ENCODE data around the gene TRPC6. TPM values are rescaled to one million over a fixed set of nuclear protein-coding genes. Genes with fewer than 3 reads are reported as not detected.

TRPC6 gene
- total RNA-seq, 1 donor from 2014 or later, result 5.6 TPM

- intact Hi-C loops (cut with DNase I), result no loop called here
- Histone ChIP-seq H3K4me3 (no peak overlapping the region), H3K27ac (no peak overlapping the region), H3K9me3 (no peaks in the 10 kb centered on the region), H3K4me1 (no peaks in the 10 kb centered on the region), H3K36me3 (no peaks in the 10 kb centered on the region), H3K27me3 (no peaks in the 10 kb centered on the region)
- no peak for DNase-seq (ENCODE audit: extremely low spot score in 2 of 2)
- no peak for TF ChIP-seq POLR2AphosphoS5 (IDR thresholded peaks at IDR 0.05; ENCODE audit: insufficient read depth in 1 of 2, low read depth in 1 of 2)
- TF ChIP-seq CTCF (IDR thresholded peaks at IDR 0.05), result no peak
- TF ChIP-seq POLR2A (IDR thresholded peaks at IDR 0.05), result no peak
These were observed 86.5 kb downstream of the TRPC6 start for GRCh38 chr11:101497291-101497690.

- no peak for DNase-seq (ENCODE audit: extremely low spot score in 2 of 2)
- Histone ChIP-seq H3K36me3 (no peaks in the 10 kb centered on the region), H3K4me1 (no peaks in the 10 kb centered on the region), H3K27ac (no peak overlapping the region), H3K9me3 (no peaks in the 10 kb centered on the region), H3K27me3 (no peaks in the 10 kb centered on the region), H3K4me3 (no peak overlapping the region)
- intact Hi-C loops (cut with DNase I), result no loop called here
- TF ChIP-seq POLR2A (IDR thresholded peaks at IDR 0.05) (no peak), CTCF (IDR thresholded peaks at IDR 0.05) (no peak), POLR2AphosphoS5 (IDR thresholded peaks at IDR 0.05; ENCODE audit: insufficient read depth in 1 of 2, low read depth in 1 of 2) (no peak)
These were observed 96.0 kb downstream of the TRPC6 start for GRCh38 chr11:101487775-101488174.

- Histone ChIP-seq H3K9me3 (no peaks in the 10 kb centered on the region), H3K4me1 (peaks cover 7% of the 10 kb centered on the region), H3K27ac (no peak overlapping the region), H3K4me3 (no peak overlapping the region), H3K27me3 (no peaks in the 10 kb centered on the region), H3K36me3 (no peaks in the 10 kb centered on the region)
- DNase-seq (ENCODE audit: extremely low spot score in 2 of 2), result no peak
- TF ChIP-seq POLR2AphosphoS5 (IDR thresholded peaks at IDR 0.05; ENCODE audit: insufficient read depth in 1 of 2, low read depth in 1 of 2), result no peak
- no peak for TF ChIP-seq POLR2A (IDR thresholded peaks at IDR 0.05)
- no peak for TF ChIP-seq CTCF (IDR thresholded peaks at IDR 0.05)
- intact Hi-C loops (cut with DNase I), result no loop called here
These were observed 101.2 kb downstream of the TRPC6 start for GRCh38 chr11:101482556-101483124.

- Histone ChIP-seq H3K4me3 (no peak overlapping the region), H3K36me3 (no peaks in the 10 kb centered on the region)
- no peak for DNase-seq (ENCODE audit: extremely low spot score in 2 of 2)
These were observed 105.0 kb downstream of the TRPC6 start for GRCh38 chr11:101478587-101479369.

More at GRCh38 chr11:101478587-101479369, 105.0 kb downstream of the TRPC6 start:
- intact Hi-C loops (cut with DNase I), result no loop called here
- no peak overlapping the region for H3K27ac ChIP-seq
- H3K27me3 ChIP-seq, result no peaks in the 10 kb centered on the region
- no peaks in the 10 kb centered on the region for H3K9me3 ChIP-seq
- TF ChIP-seq POLR2A (IDR thresholded peaks at IDR 0.05), result no peak
- TF ChIP-seq POLR2AphosphoS5 (IDR thresholded peaks at IDR 0.05; ENCODE audit: insufficient read depth in 1 of 2, low read depth in 1 of 2), result no peak
- no peak for TF ChIP-seq CTCF (IDR thresholded peaks at IDR 0.05)
- H3K4me1 ChIP-seq, result peaks cover 7% of the 10 kb centered on the region

Data from vagina (tissue), 2 donors.